Cardiac fibroblast (primary cell): ENCODE data around the gene SLC4A4.

Source experiments
- DNase-seq, 2 donors: peaks; one replicate each; pipeline versions ENCODE4 v3.0.0 to v3.0.0-alpha.2; 2010; ENCODE audit warnings: low read depth in 2 of 2
- H3K4me3 ChIP-seq, 2 donors: replicated peaks in 1 of 2; 1 replicate in 1 of 2; 2 replicates in 1 of 2; pipeline ENCODE4 v1.5.1; 2011; ENCODE audit warnings: low read depth in 2 of 2, low read length in 2 of 2, mild to moderate bottlenecking in 2 of 2, moderate library complexity in 1 of 2
- TF ChIP-seq, protein P1 (sequence below): IDR thresholded peaks from one replicate; pipeline ENCODE4 v1.5.1; 2011; ENCODE audit warnings: low read depth, mild to moderate bottlenecking, low read length, inconsistent platforms

Gene SLC4A4

DNA sequence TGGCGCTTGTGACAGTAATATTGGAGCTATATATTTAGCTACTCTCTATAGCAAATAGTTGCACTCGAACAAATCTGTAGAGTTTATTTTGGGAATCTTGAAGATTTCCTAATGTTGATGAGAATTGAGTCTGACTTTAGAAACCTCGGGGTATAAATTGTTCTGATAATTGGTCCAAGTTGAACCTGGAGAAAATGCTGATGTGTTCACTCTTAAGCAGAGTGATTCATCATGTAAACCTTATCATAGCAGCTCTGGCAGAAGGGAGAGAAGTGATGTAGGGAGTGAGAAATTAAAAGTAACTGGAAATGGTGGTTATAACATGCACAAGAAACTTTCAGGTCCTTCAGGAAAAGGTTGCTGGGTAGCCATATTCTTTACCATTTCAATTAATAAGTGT lies 16.4 kb upstream of the SLC4A4 start:
- TF ChIP-seq, protein P1, sequence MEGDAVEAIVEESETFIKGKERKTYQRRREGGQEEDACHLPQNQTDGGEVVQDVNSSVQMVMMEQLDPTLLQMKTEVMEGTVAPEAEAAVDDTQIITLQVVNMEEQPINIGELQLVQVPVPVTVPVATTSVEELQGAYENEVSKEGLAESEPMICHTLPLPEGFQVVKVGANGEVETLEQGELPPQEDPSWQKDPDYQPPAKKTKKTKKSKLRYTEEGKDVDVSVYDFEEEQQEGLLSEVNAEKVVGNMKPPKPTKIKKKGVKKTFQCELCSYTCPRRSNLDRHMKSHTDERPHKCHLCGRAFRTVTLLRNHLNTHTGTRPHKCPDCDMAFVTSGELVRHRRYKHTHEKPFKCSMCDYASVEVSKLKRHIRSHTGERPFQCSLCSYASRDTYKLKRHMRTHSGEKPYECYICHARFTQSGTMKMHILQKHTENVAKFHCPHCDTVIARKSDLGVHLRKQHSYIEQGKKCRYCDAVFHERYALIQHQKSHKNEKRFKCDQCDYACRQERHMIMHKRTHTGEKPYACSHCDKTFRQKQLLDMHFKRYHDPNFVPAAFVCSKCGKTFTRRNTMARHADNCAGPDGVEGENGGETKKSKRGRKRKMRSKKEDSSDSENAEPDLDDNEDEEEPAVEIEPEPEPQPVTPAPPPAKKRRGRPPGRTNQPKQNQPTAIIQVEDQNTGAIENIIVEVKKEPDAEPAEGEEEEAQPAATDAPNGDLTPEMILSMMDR, result no peak
- no peak overlapping the region for H3K4me3 ChIP-seq
- DNase-seq, result peak in 1 of 2 donors; percentile 9

GRCh38 chr4:71333368-71333767 lies 5.5 kb upstream of the SLC4A4 start:
- no peak overlapping the region for H3K4me3 ChIP-seq
- DNase-seq, result no peak
- TF ChIP-seq, protein P1, result no peak

DNA sequence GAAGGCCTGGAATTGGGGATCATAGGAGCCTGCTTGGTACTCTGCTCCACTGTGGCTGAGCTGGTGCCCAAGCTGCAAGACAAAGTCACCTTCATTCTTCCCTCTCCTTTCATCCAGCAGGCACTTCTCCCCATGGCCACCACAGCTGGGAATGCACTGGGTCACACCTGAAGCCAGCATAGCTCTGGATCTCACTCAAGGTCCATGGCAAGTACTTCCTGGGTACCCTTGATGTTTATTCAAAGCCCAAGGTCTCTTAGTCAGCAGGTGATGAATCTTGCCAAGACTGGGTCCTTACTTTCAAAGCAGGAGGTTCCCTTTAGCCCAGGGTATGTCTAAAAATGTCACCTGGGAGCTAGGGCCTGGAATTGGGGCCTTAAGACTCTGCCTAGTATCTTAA lies 4.9 kb upstream of the SLC4A4 start:
- no peak overlapping the region for H3K4me3 ChIP-seq
- TF ChIP-seq, protein P1, result no peak
- no peak for DNase-seq

GRCh38 chr4:71334465-71334882 lies 4.3 kb upstream of the SLC4A4 start:
- TF ChIP-seq, protein P1, result no peak
- no peak overlapping the region for H3K4me3 ChIP-seq
- DNase-seq, result peak; percentile 5 to 48

DNA sequence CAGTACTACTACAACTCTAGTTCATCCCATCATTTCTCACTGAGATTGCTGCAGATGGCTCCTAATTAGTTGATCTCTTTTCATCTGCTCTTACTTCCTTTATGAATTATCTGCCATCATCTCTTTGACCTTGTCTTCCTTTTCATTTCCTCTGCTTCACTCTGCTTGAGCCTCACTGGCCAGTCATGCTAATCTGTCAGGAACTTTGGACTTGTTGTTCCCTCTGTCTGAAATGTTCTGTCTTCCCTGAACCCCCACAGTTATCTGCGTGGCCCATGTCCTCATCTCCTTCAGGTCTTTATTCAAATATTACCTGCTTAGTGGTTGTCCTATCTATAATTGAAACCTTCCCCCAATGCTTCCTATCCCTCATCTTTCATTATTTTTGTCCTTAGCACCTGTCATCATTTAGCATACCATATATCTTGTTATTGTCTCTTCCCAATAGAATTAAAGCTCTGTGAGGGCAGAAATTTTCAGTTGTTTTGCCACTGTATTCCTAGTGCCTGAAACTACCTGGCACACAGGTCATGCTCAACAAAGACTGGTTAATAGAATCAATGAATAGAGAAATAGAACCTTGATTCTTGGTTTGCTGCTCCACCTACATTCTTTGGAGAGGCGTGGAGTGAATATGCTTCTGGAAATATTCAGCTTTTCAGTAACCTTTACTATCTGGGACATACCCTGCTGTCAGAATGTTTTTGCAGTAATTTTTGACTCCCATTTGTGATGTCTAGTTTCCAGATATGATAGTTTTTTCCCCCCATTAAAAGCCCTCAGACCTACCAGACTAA lies 5.0 kb downstream of the SLC4A4 start:
- TF ChIP-seq, protein P1, result no peak
- H3K4me3 ChIP-seq, result no peak overlapping the region
- DNase-seq, result no peak

GRCh38 chr4:71346710-71347109 lies 7.9 kb downstream of the SLC4A4 start:
- no peak for DNase-seq
- H3K4me3 ChIP-seq, result no peak overlapping the region
- TF ChIP-seq, protein P1, result no peak

GRCh38 chr4:71348586-71348985 lies 9.8 kb downstream of the SLC4A4 start:
- no peak overlapping the region for H3K4me3 ChIP-seq
- TF ChIP-seq, protein P1, result no peak
- no peak for DNase-seq
